GM12878 (cell line): ENCODE results near the gene CNTD1. TPM values are rescaled to one million over a fixed set of nuclear protein-coding genes. Genes with fewer than 3 reads are reported as not detected.

Experiments
- ATAC-seq: fragments of 200-7000 bp; cut with Tn5 transposase; 3 replicates; pipeline ENCODE4 v1.9.1; 2020; ENCODE audit warnings: mild to moderate bottlenecking, moderate library complexity
- BruUV-seq: library from RNA; stranded (reverse); fragments of 400-500 nt; replicated peaks from 2 replicates; lab custom pipeline; 2021; lab: Mats Ljungman, UMichigan
- CTCF ChIA-PET: fragments of 300-600 bp; sonication (Branson Sonifier 250); formaldehyde crosslinking; extraction: SDS; loops from one replicate; lab custom pipeline; 2021; ENCODE audit warnings: inconsistent platforms; lab: Yijun Ruan, JAX
- POLR2A ChIA-PET: fragments of 350-600 bp; formaldehyde crosslinking; extraction: SDS; loops from one replicate; lab custom pipeline; 2021; ENCODE audit warnings: inconsistent platforms; lab: Charles Lee
- RAD21 ChIA-PET: fragments of 300-600 bp; sonication (Branson Sonifier 250); formaldehyde crosslinking; loops from one replicate; lab custom pipeline; 2023; ENCODE audit warnings: antibody characterized with exemption; ENCODE audit not compliant: unreplicated experiment; lab: Charles Lee
- SMC1A ChIA-PET: fragments of 300-600 bp; sonication (Branson Sonifier 250); formaldehyde crosslinking; loops from one replicate; lab custom pipeline; 2023; ENCODE audit not compliant: unreplicated experiment, uncharacterized antibody; lab: Charles Lee
- DNase-seq: peaks from one replicate; pipeline ENCODE4 v3.0.0-alpha.2; 2011; ENCODE audit warnings: low read depth, low spot score
- FAIRE-seq: peaks from 3 replicates; lab custom pipeline; 2011; peaks lifted over from hg19 to GRCh38; lab: Jason Lieb, UNC
- H2AFZ ChIP-seq: 2 replicates; pipeline ENCODE4 v1.6.0; 2011; ENCODE audit warnings: low read depth, low read length, control low read depth; ENCODE audit not compliant: control insufficient read depth
- H3K27ac ChIP-seq: 2 replicates; pipeline ENCODE4 v1.5.1; 2011; ENCODE audit warnings: control low read depth; ENCODE audit not compliant: control insufficient read depth, insufficient read depth
- H3K27me3 ChIP-seq, 2 experiments: replicated peaks in 1 of 2; 2 replicates each; pipeline versions ENCODE4 v1.6.0 to v1.6.1; 2011; ENCODE audit warnings: low read length in 1 of 2; ENCODE audit not compliant: control insufficient read depth in 2 of 2, insufficient read depth in 2 of 2
- H3K36me3 ChIP-seq, 2 experiments: 2 replicates each; pipeline ENCODE4 v1.5.1; 2011; ENCODE audit warnings: low read length in 1 of 2; ENCODE audit not compliant: control insufficient read depth in 2 of 2, insufficient read depth in 2 of 2
- H3K4me1 ChIP-seq: 2 replicates; pipeline ENCODE4 v1.6.1; 2011; ENCODE audit warnings: mild to moderate bottlenecking, low read length, moderate library complexity, mixed read lengths; ENCODE audit not compliant: control insufficient read depth, insufficient read depth
- H3K4me2 ChIP-seq: 2 replicates; pipeline ENCODE4 v1.6.0; 2011; ENCODE audit warnings: control low read depth; ENCODE audit not compliant: control insufficient read depth, insufficient read depth
- H3K4me3 ChIP-seq: fragments of 200-600 bp; sonication (generic); 2 replicates; pipeline ENCODE4 v1.5.1; 2016
- H3K79me2 ChIP-seq: 2 replicates; pipeline ENCODE4 v1.6.0; 2011; ENCODE audit warnings: low read length; ENCODE audit not compliant: control insufficient read depth, insufficient read depth
- H3K9ac ChIP-seq: 2 replicates; pipeline ENCODE4 v1.8.0; 2011; ENCODE audit warnings: low read length, control low read depth, mixed read lengths; ENCODE audit not compliant: control insufficient read depth, insufficient read depth
- H3K9me3 ChIP-seq: replicated peaks from 3 replicates; pipeline ENCODE4 v1.5.1; 2011; ENCODE audit warnings: mild to moderate bottlenecking, low read length; ENCODE audit not compliant: control insufficient read depth, insufficient read depth
- H4K20me1 ChIP-seq: 2 replicates; pipeline ENCODE4 v1.6.0; 2011; ENCODE audit not compliant: control insufficient read depth, insufficient read depth
- ATF3 ChIP-seq: IDR thresholded peaks from 2 replicates; pipeline ENCODE4 v1.6.1; 2011; ENCODE audit warnings: low read depth, mild to moderate bottlenecking, low read length, moderate library complexity, borderline replicate concordance; ENCODE audit errors: extremely low read depth
- POLR2A ChIP-seq: IDR thresholded peaks from 2 replicates; pipeline ENCODE4 v1.6.1; 2011; ENCODE audit warnings: low read depth, mild to moderate bottlenecking, low read length
- POLR2AphosphoS5 ChIP-seq: IDR thresholded peaks from 2 replicates; pipeline ENCODE4 v1.6.1; 2011; ENCODE audit warnings: mild to moderate bottlenecking, low read length, inconsistent platforms
- SIN3A ChIP-seq: IDR thresholded peaks from 2 replicates; pipeline ENCODE4 v1.6.1; 2012; ENCODE audit warnings: low read depth, low read length, improper control_type of control experiment
- SUPT20H ChIP-seq: IDR thresholded peaks from 2 replicates; pipeline ENCODE4 v1.6.1; 2011; ENCODE audit warnings: low read depth, mild to moderate bottlenecking, low read length, moderate library complexity, borderline replicate concordance; ENCODE audit not compliant: control insufficient read depth
- YY1 ChIP-seq: IDR thresholded peaks from 2 replicates; pipeline ENCODE4 v1.6.1; 2011; ENCODE audit warnings: low read depth, mild to moderate bottlenecking, low read length
- ZBTB4 ChIP-seq: fragments of 450-650 bp; formaldehyde crosslinking; IDR thresholded peaks from 2 replicates; pipeline ENCODE4 v1.4.0; 2022; ENCODE audit warnings: mild to moderate bottlenecking, moderate library complexity
- WGBS: methylation state at CpG from one replicate; pipeline ENCODE4 v1.1.6; 2016; ENCODE audit warnings: low lambda C conversion rate; ENCODE audit not compliant: insufficient replicate concordance, insufficient coverage; ENCODE audit errors: missing lambda C conversion rate; 5-methylcytosine and 5-hydroxymethylcytosine counted together
- in situ Hi-C: fragments of 300-500 bp; cut with MboI; formaldehyde crosslinking; loops from 9 replicates; pipeline ENCODE4 v1.14.3; 2018; ENCODE audit warnings: mixed read lengths
- intact Hi-C: fragments of 100-400 bp; cut with micrococcal nuclease; formaldehyde crosslinking; loops from one replicate; pipeline ENCODE4 v1.14.2; 2022; ENCODE audit not compliant: unreplicated experiment
- polyA plus RNA-seq, 11 experiments: library from polyadenylated mRNA; depleted of rRNA in 4 of 11; unstranded in 6 of 11; stranded (reverse) in 5 of 11; fragments of >200 nt; fragmentation: Nextera tagmentation in 4 of 11; fragmentation: Illumina TruSeq in 1 of 11; extraction: Ambion mirVana in 4 of 11; extraction: Trizol in 1 of 11; gene quantifications; 1 replicate in 1 of 11; 2 replicates in 10 of 11; pipeline versions ENCODE4 v1.2.1 to v1.2.3, GENCODE V29; 2011 to 2016; ENCODE audit warnings: inconsistent platforms in 2 of 11, missing spikeins in 2 of 11, low read depth in 1 of 11
- total RNA-seq, 4 experiments: library from RNA; depleted of rRNA in 3 of 4; stranded (reverse); fragments of >200 nt in 3 of 4; fragmentation: Illumina TruSeq in 1 of 4; extraction: Trizol in 1 of 4; gene quantifications; 2 replicates each; pipeline versions ENCODE4 v1.2.1 to v1.2.3, GENCODE V29; 2013 to 2021

The CNTD1 gene
- total and polyA plus RNA-seq, 10 of the 15 experiments (the other 5 are each of a cell fraction or from before 2014, with no cell fraction given): 0.06 to 1.5 (median 1.1) TPM; not detected in 4

- DNase-seq (no peak), FAIRE-seq (no peak), ATAC-seq (no peak)
- Histone ChIP-seq H3K36me3 (peaks cover 2 to 23% of the 10 kb centered on the region in 2 experiments; a peak in 3 of 4 replicates), H3K4me1 (peaks cover 5% of the 10 kb centered on the region; the same call in 1 of the 2 replicates), H3K79me2 (peaks cover 30% of the 10 kb centered on the region), H3K9ac (no peak overlapping the region), H3K27me3 (no peaks in the 10 kb centered on the region), H3K9me3 (no peaks in the 10 kb centered on the region; the same call in 2 of the 3 replicates), H3K4me3 (no peak overlapping the region), H2AFZ (no peak overlapping the region), H3K4me2 (no peak overlapping the region), H4K20me1 (no peaks in the 10 kb centered on the region), H3K27ac (no peak overlapping the region)
- TF ChIP-seq POLR2AphosphoS5: 0 out of 2 replicates have a peak, but pooled peaks have one; percentile 34
- TF ChIP-seq SIN3A: no peak
- no TSS peak for BruUV-seq
- 89% methylated on average over 6 of the region's 6 CpGs for WGBS
- ChIA-PET CTCF (interaction anchor here (0.7 to 6.8 kb wide), 5 partner anchors 10 to 162 kb away, joined by 3 to 81 read pairs (median 5); partner anchors contain the start of genes BECN1 and RPL27), SMC1A (interaction anchor here (0.6 to 1.6 kb wide), 4 partner anchors 11 to 163 kb away, joined by 3 to 4 read pairs (median 4); partner anchors contain the start of gene RPL27), POLR2A (interaction anchor here (0.6 to 0.8 kb wide), 2 partner anchors 11 to 40 kb away, joined by 3 to 4 read pairs; partner anchors contain the start of gene BECN1), RAD21 (no interaction called here)
- intact Hi-C loops: no loop called here
- in situ Hi-C loops: no loop called here
Measured at GRCh38 chr17:42835732-42836131, 37.1 kb downstream of the CNTD1 start.

GRCh38 chr17:42841975-42842685 is 43.5 kb downstream of the CNTD1 start:
- H3K9me3 ChIP-seq: no peaks in the 10 kb centered on the region
- no peaks in the 10 kb centered on the region for H3K79me2 ChIP-seq
- H3K4me1 ChIP-seq: no peaks in the 10 kb centered on the region; the same call in 1 of the 2 replicates
- no peak overlapping the region for H2AFZ ChIP-seq
- FAIRE-seq (no peak), ATAC-seq (no peak), DNase-seq (no peak)
- no peak overlapping the region for H3K4me2 ChIP-seq
- H3K9ac ChIP-seq: no peak overlapping the region
- no peaks in the 10 kb centered on the region for H4K20me1 ChIP-seq
- no peak overlapping the region for H3K27ac ChIP-seq
- BruUV-seq: TSS peak; percentile 39
- RAD21 ChIA-PET: interaction anchor here (0.6 kb wide), 1 partner anchor 166 kb away, joined by 5 read pairs; no protein-coding TSS in a partner anchor
- POLR2A ChIA-PET: interaction anchor here (1.2 kb wide), 1 partner anchor 23 kb away, joined by 3 read pairs; no protein-coding TSS in a partner anchor
- intact Hi-C loops: loop anchor here (2.0 to 10.0 kb wide), 2 partner anchors 95 to 153 kb away; partner anchors contain the start of gene RPL27
- H3K4me3 ChIP-seq: no peak overlapping the region
- SMC1A ChIA-PET: interaction anchor here (0.9 to 1.7 kb wide), 2 partner anchors 87 to 156 kb away, joined by 3 to 7 read pairs; partner anchors contain the start of gene RPL27
- WGBS: 82% methylated on average over 11 of the region's 11 CpGs
- CTCF ChIA-PET: interaction anchor here (1.6 to 4.7 kb wide), 2 partner anchors 87 to 156 kb away, joined by 5 to 38 read pairs; partner anchors contain the start of gene RPL27
- H3K27me3 ChIP-seq: no peaks in the 10 kb centered on the region
- in situ Hi-C loops: no loop called here
- peaks cover 16 to 41% of the 10 kb centered on the region in 2 experiments for H3K36me3 ChIP-seq
- no peak for TF ChIP-seq SUPT20H
- TF ChIP-seq YY1: no peak
- peak; percentile 24 for TF ChIP-seq POLR2AphosphoS5
- TF ChIP-seq ATF3: no peak
- TF ChIP-seq POLR2A: peak; percentile 30; the same call in 1 of the 2 replicates
- no peak for TF ChIP-seq ZBTB4 (CRISPR knock-in tag)
